ENCODE data around the gene DEPDC5. TPM values are rescaled to one million over a fixed set of nuclear protein-coding genes. Genes with fewer than 3 reads are reported as not detected.
A peak's percentile ranks its signal among the peaks of the same experiment; 100 is the strongest.

DEPDC5 gene
- total and polyA plus RNA-seq, 2 donors (not counting 1 experiment from before 2014, with no cell fraction given): 35.5 to 124 TPM

GRCh38 chr22:31870890-31871289 is 117.1 kb downstream of the DEPDC5 start:
- Histone ChIP-seq H3K4me2 (replicated peaks; ENCODE audit: low read depth, low read length, poor library complexity, severe bottlenecking) (no peak overlapping the region), H2AFZ (ENCODE audit: insufficient read depth, low read depth, low read length, poor library complexity, severe bottlenecking) (no peak overlapping the region), H3K9me3 (ENCODE audit: control extremely low read depth in 1 of 3, control insufficient read depth in 2 of 3, insufficient read depth in 1 of 3, low read length in 2 of 3) (no peaks in the 10 kb centered on the region), H3K4me1 (ENCODE audit: control insufficient read depth in 2 of 2, insufficient read depth in 2 of 2, low read length in 2 of 2) (peaks cover 0 to 11% of the 10 kb centered on the region in 2 donors), H3K27me3 (replicated peaks in 1 of 4; ENCODE audit: control extremely low read depth in 1 of 4, control insufficient read depth in 3 of 4, insufficient read depth in 4 of 4, low read length in 3 of 4) (no peaks in the 10 kb centered on the region), H3K36me3 (replicated peaks in 1 of 2; ENCODE audit: control extremely low read depth in 1 of 2, control insufficient read depth in 1 of 2, extremely low read depth in 1 of 2, insufficient read depth in 2 of 2, low read length in 1 of 2) (peaks cover 0 to 82% of the 10 kb centered on the region in 2 experiments), H4K20me1 (ENCODE audit: control insufficient read depth, insufficient read depth, low read length, poor library complexity, severe bottlenecking) (no peaks in the 10 kb centered on the region), H3K4me3 (ENCODE audit: control extremely low read depth in 1 of 5, extremely low read depth in 1 of 5, insufficient read depth in 1 of 5, low read depth in 2 of 5, low read length in 4 of 5) (no peak overlapping the region), H3K27ac (ENCODE audit: low read length in 2 of 2) (peak overlapping the region in 1 of 2 donors; percentile 36), H3K79me2 (ENCODE audit: control insufficient read depth, insufficient read depth, low read length) (no peaks in the 10 kb centered on the region), H3K9ac (ENCODE audit: low read length) (no peak overlapping the region)
- peak overlapping the region; percentile 13 for H3K27ac Mint-ChIP-seq
- H3K9me3 Mint-ChIP-seq (ENCODE audit: insufficient read depth): no peaks in the 10 kb centered on the region
- POLR2A ChIA-PET: no interaction called here
- 87% methylated on average over 3 of the region's 6 CpGs for WGBS (ENCODE audit: insufficient coverage)
- CTCF ChIA-PET: interaction anchor here (1.0 kb wide), 1 partner anchor 46 kb away, joined by 3 read pairs; no protein-coding TSS in a partner anchor
- no peaks in the 10 kb centered on the region for H3K27me3 Mint-ChIP-seq
- TF ChIP-seq CTCF (IDR thresholded peaks at IDR 0.05) (no peak), EZH2 (IDR thresholded peaks at IDR 0.05; ENCODE audit: borderline replicate concordance, insufficient read depth, low read depth, low read length, poor library complexity, severe bottlenecking) (no peak)
- intact Hi-C loops (cut with micrococcal nuclease): loop anchor here (10.0 kb wide), 1 partner anchor 74 kb away; the partner anchor contains the start of gene YWHAH
- no peak for DNase-seq
- ATAC-seq (ENCODE audit: low read depth): no peak
- peaks cover 17% of the 10 kb centered on the region for H3K4me1 Mint-ChIP-seq
- H3K4me3 Mint-ChIP-seq: no peak overlapping the region

- no peaks in the 10 kb centered on the region for H4K20me1 ChIP-seq (ENCODE audit: control insufficient read depth, insufficient read depth, low read length, poor library complexity, severe bottlenecking)
- H3K9ac ChIP-seq (ENCODE audit: low read length): no peak overlapping the region
- TF ChIP-seq CTCF (IDR thresholded peaks at IDR 0.05) (no peak), EZH2 (IDR thresholded peaks at IDR 0.05; ENCODE audit: borderline replicate concordance, insufficient read depth, low read depth, low read length, poor library complexity, severe bottlenecking) (no peak)
- Mint-ChIP-seq H3K4me1 (peaks cover 17% of the 10 kb centered on the region), H3K4me3 (no peak overlapping the region), H3K27ac (peak overlapping the region; percentile 13), H3K9me3 (ENCODE audit: insufficient read depth) (no peaks in the 10 kb centered on the region), H3K27me3 (no peaks in the 10 kb centered on the region)
- 92% methylated on average over 1 of the region's 4 CpGs for WGBS (ENCODE audit: insufficient coverage)
- H3K79me2 ChIP-seq (ENCODE audit: control insufficient read depth, insufficient read depth, low read length): no peaks in the 10 kb centered on the region
- H3K27ac ChIP-seq (ENCODE audit: low read length in 2 of 2): peak overlapping the region in 1 of 2 donors; percentile 36
- H2AFZ ChIP-seq (ENCODE audit: insufficient read depth, low read depth, low read length, poor library complexity, severe bottlenecking): no peak overlapping the region
- intact Hi-C loops (cut with micrococcal nuclease): loop anchor here (10.0 kb wide), 1 partner anchor 73 kb away; the partner anchor contains the start of gene YWHAH
- no peak for ATAC-seq (ENCODE audit: low read depth)
- H3K9me3 ChIP-seq (ENCODE audit: control extremely low read depth in 1 of 3, control insufficient read depth in 2 of 3, insufficient read depth in 1 of 3, low read length in 2 of 3): no peaks in the 10 kb centered on the region
- H3K4me3 ChIP-seq (ENCODE audit: control extremely low read depth in 1 of 5, extremely low read depth in 1 of 5, insufficient read depth in 1 of 5, low read depth in 2 of 5, low read length in 4 of 5): no peak overlapping the region
- peak; percentile 14 for DNase-seq
- peaks cover 0 to 85% of the 10 kb centered on the region in 2 experiments for H3K36me3 ChIP-seq (replicated peaks in 1 of 2; ENCODE audit: control extremely low read depth in 1 of 2, control insufficient read depth in 1 of 2, extremely low read depth in 1 of 2, insufficient read depth in 2 of 2, low read length in 1 of 2)
- peaks cover 0 to 11% of the 10 kb centered on the region in 2 donors for H3K4me1 ChIP-seq (ENCODE audit: control insufficient read depth in 2 of 2, insufficient read depth in 2 of 2, low read length in 2 of 2)
- CTCF ChIA-PET: interaction anchor here (1.0 kb wide), 1 partner anchor 76 kb away, joined by 4 read pairs; no protein-coding TSS in a partner anchor
- POLR2A ChIA-PET: no interaction called here
- no peaks in the 10 kb centered on the region for H3K27me3 ChIP-seq (replicated peaks in 1 of 4; ENCODE audit: control extremely low read depth in 1 of 4, control insufficient read depth in 3 of 4, insufficient read depth in 4 of 4, low read length in 3 of 4)
- H3K4me2 ChIP-seq (replicated peaks; ENCODE audit: low read depth, low read length, poor library complexity, severe bottlenecking): no peak overlapping the region
Observed at GRCh38 chr22:31871480-31871879, 117.7 kb downstream of the DEPDC5 start.

Data from B cell (primary cell).